ENCODE measurements around the gene ASB2. TPM values are rescaled to one million over a fixed set of nuclear protein-coding genes. Genes with fewer than 3 reads are reported as not detected.

ASB2 gene
- total and polyA plus RNA-seq, 2 of the 13 experiments (the other 11 are each of a cell fraction or from before 2014, with no cell fraction given): 0.82 to 4.1 TPM

DNA sequence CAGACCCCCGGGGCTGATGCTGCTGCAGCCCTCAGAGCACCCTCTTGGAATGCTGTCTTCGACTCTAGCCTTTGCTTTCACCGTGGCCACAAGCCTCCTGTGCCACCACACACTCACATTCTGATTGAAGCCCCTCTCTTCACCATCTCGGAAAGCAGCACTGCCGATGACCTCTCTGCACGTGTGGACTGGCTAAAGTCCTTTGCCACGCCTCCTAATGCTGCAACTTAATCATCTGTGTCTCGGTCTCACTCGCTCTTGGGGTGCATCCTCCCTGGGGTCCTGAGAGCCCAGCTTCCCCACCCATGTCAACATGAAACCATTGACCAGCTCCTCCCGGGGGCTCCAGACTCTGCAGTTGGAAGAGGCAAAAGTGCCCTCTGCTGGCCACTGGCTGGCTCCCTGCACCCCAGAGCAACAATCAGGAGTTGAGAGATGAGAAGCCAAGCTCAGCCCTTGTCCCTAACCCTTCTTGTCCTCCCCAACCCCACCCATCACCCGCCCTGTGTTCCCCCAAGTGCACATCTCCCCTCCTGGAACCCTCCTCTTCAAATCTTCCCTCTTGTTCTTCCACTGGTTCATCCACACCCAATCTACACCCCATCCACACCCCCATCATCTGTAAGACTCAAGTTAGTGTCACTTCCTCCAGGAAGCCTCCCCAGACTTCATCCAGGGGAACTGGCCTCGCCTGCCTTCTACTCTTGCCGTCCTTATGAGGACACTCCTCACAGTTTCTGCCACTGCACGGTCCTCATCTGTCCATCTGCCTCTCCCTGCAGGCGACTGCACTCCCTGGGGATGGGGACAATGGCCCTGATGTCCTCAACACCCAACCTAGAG is 72.8 kb downstream of the ASB2 start (continued):
- TF ChIP-seq TARDBP (CRISPR knock-in tag; IDR thresholded peaks at IDR 0.05): 0 out of 2 replicates have a peak, but pooled peaks have one; percentile 9
- no peak for TF ChIP-seq KAT2B (IDR thresholded peaks at IDR 0.05; ENCODE audit: borderline replicate concordance, low read depth, low read length)
- 0 out of 2 replicates have a peak, but pooled peaks have one; percentile 27 for TF ChIP-seq SMAD3 (CRISPR knock-in tag; IDR thresholded peaks at IDR 0.05)
- TF ChIP-seq ZSCAN29 (CRISPR knock-in tag; conservative IDR thresholded peaks at IDR 0.05): no peak
- TF ChIP-seq GATAD2A (CRISPR knock-in tag; IDR thresholded peaks at IDR 0.05): peak; percentile 22; the same call in 1 of the 2 replicates
- TF ChIP-seq RBM22 (optimal IDR thresholded peaks at IDR 0.05; ENCODE audit: low read length): no peak
- TF ChIP-seq TFAP4 (IDR thresholded peaks at IDR 0.05; ENCODE audit: borderline replicate concordance, low read depth): no peak
- no peak for TF ChIP-seq ZNF121 (CRISPR knock-in tag; IDR thresholded peaks at IDR 0.05)
- peak; percentile 36; the same call in 1 of the 2 replicates for TF ChIP-seq RCOR2 (CRISPR knock-in tag; IDR thresholded peaks at IDR 0.05)
- TF ChIP-seq STAG1 (CRISPR knock-in tag; IDR thresholded peaks at IDR 0.05): peak; percentile 76
- TF ChIP-seq FOXA3 (CRISPR knock-in tag; IDR thresholded peaks at IDR 0.05): peak; percentile 56
- peak; percentile 34; the same call in 1 of the 2 replicates for TF ChIP-seq HNF4G (IDR thresholded peaks at IDR 0.05; ENCODE audit: borderline replicate concordance, low read depth, low read length)
- no peak for TF ChIP-seq HNF4G (CRISPR knock-in tag; IDR thresholded peaks at IDR 0.05; ENCODE audit: borderline replicate concordance, low read depth)
- TF ChIP-seq ELF3 (CRISPR knock-in tag; IDR thresholded peaks at IDR 0.05): no peak
- TF ChIP-seq ZNF333 (CRISPR knock-in tag; IDR thresholded peaks at IDR 0.05; ENCODE audit: borderline replicate concordance): no peak
- no peak for TF ChIP-seq NCOA5 (CRISPR knock-in tag; IDR thresholded peaks at IDR 0.05)
- TF ChIP-seq SMC3 (IDR thresholded peaks at IDR 0.05; ENCODE audit: low read length): peak; percentile 48
- TF ChIP-seq NKX3-1 (CRISPR knock-in tag; IDR thresholded peaks at IDR 0.05): no peak
- TF ChIP-seq, protein P1, sequence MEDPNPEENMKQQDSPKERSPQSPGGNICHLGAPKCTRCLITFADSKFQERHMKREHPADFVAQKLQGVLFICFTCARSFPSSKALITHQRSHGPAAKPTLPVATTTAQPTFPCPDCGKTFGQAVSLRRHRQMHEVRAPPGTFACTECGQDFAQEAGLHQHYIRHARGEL (CRISPR knock-in tag; IDR thresholded peaks at IDR 0.05): no peak
- TF ChIP-seq MAZ (IDR thresholded peaks at IDR 0.05; ENCODE audit: borderline replicate concordance, low read depth, low read length): no peak
- peak; percentile 67 for TF ChIP-seq MAZ (CRISPR knock-in tag; IDR thresholded peaks at IDR 0.05; ENCODE audit: low read depth)
- no peak for TF ChIP-seq ZNF224 (CRISPR knock-in tag; IDR thresholded peaks at IDR 0.05)
- TF ChIP-seq, protein P2, sequence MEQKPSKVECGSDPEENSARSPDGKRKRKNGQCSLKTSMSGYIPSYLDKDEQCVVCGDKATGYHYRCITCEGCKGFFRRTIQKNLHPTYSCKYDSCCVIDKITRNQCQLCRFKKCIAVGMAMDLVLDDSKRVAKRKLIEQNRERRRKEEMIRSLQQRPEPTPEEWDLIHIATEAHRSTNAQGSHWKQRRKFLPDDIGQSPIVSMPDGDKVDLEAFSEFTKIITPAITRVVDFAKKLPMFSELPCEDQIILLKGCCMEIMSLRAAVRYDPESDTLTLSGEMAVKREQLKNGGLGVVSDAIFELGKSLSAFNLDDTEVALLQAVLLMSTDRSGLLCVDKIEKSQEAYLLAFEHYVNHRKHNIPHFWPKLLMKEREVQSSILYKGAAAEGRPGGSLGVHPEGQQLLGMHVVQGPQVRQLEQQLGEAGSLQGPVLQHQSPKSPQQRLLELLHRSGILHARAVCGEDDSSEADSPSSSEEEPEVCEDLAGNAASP (CRISPR knock-in tag; IDR thresholded peaks at IDR 0.05; ENCODE audit: borderline replicate concordance): no peak
- peak; percentile 71; the same call in 1 of the 2 replicates for TF ChIP-seq ZBTB7B (CRISPR knock-in tag; IDR thresholded peaks at IDR 0.05)
- no peak for TF ChIP-seq ZNF784 (CRISPR knock-in tag; IDR thresholded peaks at IDR 0.05; ENCODE audit: borderline replicate concordance)
- TF ChIP-seq HOXA3 (CRISPR knock-in tag; IDR thresholded peaks at IDR 0.05): peak; percentile 50; the same call in 1 of the 2 replicates
- no peak for TF ChIP-seq SRSF1 (optimal IDR thresholded peaks at IDR 0.05; ENCODE audit: low read depth, low read length)
